GM19043 (cell line): ENCODE data around the gene MYOZ3.
A peak's percentile ranks its signal among the peaks of the same experiment; 100 is the strongest.

ENCODE experiments used
- ATAC-seq: cut with Tn5 transposase; IDR thresholded peaks from one replicate; pipeline ENCODE4 v1.9.1; 2021; ENCODE audit warnings: low read depth; ENCODE audit not compliant: unreplicated experiment

The MYOZ3 gene

DNA sequence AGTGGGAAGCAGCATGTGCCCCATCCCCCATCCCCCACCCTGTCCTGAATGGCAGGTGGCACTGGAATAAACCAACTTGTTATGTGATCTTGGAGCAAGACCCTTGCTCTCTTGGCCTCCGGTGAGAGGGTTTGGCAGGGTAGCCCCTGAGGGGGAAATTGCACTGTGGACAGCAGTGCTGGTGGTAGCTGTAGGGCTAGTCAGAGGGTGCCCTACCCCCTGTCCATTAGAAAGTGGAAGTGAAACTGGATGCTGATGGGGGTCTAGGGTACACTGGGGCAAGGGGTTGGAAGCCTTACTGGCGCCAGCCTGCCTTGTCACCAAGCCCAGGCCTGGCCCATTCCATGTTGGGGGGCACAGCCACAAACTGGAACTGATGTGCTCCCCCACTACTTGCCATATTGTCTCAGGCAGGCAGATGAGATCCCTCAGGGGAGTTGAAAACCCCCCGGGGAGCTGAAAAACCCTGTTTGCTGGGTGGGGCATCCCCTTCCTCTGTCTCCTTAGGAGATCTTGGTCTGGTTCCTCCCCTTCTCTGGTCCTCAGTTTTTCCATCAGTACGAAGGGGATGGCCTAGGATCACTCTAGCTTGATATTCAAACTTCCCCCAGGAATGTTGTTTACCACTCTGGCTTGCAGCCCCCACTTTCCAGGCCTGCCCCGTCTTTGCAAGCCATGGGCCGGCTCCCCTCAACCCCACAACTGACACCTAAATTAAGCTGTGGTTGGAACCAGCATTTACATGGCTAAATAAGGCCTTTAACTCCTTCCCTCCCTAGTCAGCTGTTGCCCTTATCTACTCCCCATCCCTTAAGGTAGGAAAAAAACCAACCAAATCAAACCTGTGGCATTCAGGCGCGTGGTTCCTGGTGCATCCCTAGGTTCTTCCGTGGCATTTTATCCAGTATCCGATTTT lies 35.0 kb upstream of the MYOZ3 start:
- peak; percentile 42 for ATAC-seq

GRCh38 chr5:150626853-150627276 lies 34.2 kb upstream of the MYOZ3 start:
- no peak for ATAC-seq

DNA sequence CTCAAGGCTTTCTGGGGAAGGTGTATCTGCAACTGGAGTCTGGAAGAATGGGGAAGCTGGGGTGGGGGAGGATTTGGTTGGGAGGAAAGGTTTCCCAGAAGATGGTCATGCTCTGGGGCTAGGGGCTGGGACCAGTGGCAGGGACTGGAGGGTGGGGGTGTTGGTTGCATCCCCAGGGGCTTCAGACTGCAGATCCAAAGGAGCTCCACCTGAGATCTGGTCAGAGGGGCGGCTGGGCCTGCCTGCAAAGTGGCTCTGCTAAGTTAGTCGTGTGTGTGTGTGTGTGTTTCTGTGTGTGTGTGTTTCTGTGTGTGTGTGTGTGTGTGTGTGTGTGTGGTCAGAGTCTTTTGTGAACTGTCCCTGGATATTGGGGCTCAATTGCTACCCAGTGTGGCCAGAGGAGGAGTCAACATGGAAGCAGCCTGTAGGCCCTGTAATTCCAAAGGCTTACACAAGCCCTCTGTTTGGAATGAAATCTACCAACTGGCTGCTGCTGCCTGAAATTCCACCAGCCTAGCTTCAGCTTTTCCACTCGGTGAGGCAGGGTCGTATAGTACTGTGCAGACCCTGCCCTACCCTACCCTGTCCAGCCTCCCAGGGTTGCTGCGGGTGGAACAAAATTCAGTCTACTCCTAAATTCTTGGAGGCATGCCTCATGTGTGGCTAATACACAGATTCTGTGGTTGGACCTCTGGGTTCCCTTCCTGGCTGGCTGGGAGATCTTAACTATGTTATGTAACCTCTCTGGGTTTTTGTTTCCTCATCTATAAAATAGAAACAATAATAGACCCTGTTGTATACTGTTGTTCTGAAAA lies 33.1 kb upstream of the MYOZ3 start:
- no peak for ATAC-seq

- ATAC-seq = no peak
These were observed 32.0 kb upstream of the MYOZ3 start for GRCh38 chr5:150628936-150629485.

GRCh38 chr5:150630016-150630415 lies 31.0 kb upstream of the MYOZ3 start:
- no peak for ATAC-seq

DNA sequence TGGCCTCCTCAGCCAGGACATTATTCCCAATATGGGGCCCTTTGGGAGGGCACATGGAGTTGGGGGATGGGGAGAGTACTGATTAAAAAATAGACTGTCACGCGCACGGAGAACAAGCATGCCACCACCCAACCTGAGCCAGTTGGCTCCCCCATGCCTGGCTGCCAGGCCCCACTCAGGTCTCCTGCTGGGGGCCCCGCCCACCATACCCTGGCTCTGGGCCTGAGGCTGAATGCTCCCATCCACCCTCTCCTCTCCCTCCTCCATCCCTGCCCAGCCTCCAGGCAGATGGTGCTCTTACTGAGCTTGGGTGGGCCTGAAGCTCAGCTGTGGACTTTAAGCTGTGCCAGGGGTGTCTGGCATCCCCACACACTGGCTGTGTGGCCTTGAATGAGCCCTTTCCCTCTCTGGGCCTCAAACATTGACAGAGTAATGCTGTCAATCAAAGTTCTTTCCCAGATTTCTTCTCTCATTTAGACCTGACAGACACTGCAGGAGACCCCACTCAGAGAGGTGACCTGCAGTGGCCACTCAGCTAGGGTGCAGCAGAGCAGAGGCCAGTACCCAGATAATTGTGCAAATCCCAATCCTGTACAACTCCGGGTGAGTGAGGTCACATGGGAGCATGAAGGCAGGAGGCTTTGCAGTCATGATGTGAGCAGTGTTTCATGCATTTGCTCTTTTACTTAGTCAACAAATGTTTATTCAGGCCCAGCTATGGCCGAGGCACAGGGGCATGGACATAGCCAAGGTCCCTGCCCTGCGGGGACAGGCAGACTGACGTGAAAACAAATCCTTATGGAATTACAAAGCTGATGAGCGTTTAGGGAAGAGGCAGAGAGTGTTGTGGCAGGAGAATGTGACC lies 30.4 kb upstream of the MYOZ3 start:
- no peak for ATAC-seq

DNA sequence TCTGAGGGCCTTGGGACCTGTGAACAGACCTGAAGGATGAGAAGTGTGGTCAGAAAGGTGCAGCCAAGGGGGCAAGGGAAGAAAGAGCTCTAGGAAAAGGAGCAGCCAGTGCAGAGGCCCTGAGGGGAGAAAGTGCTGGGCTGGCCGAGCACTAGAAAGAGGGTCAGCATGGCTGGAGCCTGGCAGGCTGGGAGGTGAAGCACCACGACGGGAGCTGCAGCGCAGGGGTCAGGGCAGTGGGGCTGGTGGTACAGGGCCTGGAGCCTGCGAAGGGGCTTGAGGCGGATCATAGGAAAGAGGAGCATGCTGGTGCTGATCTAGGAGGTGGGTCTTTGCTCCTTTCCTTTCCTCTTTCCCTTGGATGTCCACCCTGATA lies 29.7 kb upstream of the MYOZ3 start:
- no peak for ATAC-seq

- ATAC-seq = no peak
These were observed 28.5 kb upstream of the MYOZ3 start for GRCh38 chr5:150632305-150633160.

DNA sequence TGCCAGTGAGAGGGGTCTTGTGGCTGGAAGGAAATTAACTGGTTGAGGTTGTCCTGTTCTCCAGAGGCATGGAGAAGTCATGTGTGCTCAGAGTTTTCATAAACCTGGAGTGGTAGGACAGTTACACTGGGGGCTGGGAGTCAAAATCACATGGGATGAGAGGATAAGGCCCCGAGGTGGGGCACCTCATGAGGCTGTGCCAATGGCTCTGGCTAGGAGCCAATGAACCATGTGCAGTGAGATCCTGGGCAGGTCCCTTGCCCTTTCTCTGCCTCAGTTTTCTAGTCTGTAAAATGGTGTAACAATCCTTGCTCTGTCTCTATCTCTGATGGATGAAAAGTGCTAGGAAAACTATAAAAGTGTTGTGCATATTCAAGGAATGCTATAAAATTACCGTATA lies 27.6 kb upstream of the MYOZ3 start:
- ATAC-seq = no peak

DNA sequence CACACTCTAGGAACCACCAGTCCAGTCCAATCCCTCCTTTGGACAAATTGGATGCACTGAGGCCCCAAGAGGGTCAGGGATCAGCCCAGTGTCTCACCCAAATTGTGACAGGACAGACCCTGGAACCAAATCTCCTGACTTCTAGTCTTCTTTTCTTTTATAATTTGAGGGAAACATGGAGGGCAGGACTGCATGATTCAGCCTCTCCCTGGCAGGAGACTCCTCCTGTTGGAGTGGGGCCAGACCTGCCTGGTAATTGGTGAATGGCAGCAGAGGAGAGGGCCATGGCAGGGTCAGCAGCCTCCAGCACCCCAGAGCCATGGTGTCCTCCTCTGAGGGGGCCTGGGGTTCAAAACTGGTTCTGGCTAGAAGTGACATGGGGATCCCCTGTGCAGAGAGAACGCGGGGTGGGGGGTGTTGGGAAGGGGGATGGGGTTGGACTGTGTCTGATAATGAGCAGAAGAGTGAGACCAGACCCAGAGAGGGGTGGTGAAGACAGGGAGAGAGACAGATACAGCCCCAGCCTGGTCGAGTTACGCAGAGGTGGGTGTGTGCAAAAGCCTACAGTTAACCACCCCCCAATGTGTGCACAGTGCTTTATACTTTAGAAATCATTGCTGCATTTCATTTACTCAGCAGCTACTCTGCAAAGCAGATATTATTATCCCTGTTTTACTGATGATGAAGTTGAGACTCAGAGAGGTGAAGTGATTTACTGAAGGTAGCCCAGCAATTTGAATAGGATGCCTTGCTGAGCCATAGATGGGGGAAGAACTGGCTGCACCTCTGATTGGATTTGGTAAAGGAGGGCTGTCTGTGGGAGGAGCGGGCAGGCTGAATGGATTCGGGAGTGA lies 24.4 kb upstream of the MYOZ3 start:
- no peak for ATAC-seq

DNA sequence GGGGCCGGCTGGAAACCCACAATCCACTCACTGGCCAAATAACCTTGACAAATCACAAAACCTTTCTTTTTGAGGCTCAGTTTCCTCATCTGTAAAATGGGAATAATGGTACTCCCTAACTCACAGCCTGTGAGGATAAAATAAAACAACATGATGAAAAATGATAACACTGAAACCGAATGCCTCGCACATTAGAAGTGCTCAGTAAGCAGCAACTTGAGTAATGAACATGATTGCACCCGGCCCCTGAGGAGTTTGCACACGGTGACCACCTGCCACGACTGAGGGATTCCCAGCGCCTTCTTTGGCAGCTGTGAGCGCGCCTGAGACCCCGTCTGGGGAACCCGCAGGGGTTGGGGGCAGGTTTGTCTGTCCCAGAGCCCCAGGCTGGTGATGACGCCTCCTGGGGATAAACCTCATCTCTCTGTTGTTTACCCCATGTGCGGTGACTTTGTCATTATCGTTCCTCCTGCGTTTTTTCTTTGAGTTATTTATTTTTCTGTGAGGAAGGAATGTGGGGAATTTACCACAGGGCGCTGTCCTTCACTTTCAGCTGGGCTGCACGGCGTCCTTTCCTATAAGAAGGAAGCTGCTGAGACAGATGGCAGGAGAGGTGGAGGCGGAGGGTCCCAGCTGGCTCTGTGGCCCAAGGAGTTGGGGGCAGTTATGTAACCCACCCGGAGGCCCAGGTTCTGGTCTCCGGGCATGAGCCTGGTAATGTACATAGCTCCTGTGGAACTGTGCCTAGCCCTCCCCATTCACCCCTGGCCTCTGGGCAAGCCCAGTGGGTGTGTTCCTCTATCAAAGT lies 23.6 kb upstream of the MYOZ3 start:
- no peak for ATAC-seq

DNA sequence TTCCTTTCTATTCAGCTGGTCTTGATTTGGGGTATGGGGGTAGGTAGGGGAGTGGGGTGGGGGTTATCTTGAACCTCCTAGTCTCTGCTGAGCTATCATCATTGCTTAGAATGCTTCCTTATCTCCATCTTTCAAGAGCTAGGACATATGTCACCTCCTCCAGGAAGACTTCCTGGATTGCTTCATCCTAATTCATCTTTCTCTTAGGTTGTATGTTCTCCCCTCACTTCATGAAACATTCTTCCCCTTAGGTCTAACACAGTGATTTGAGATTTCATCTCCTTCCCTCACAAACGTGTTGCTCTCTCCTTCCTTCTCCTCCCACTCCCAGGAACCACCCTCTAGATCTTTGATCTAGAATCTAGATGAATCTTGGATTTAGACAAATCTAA lies 23.0 kb upstream of the MYOZ3 start:
- ATAC-seq = no peak

GRCh38 chr5:150638488-150639376 lies 22.3 kb upstream of the MYOZ3 start:
- ATAC-seq = no peak

GRCh38 chr5:150639377-150639692 lies 21.7 kb upstream of the MYOZ3 start:
- no peak for ATAC-seq

GRCh38 chr5:150639751-150640150 lies 21.3 kb upstream of the MYOZ3 start:
- ATAC-seq = no peak

- ATAC-seq = no peak
These were observed 20.6 kb upstream of the MYOZ3 start, which contains the start of gene SYNPO for GRCh38 chr5:150640311-150641005. SYNPO (plus strand) TSS chr5:150640660; CDS start chr5:150648276, 7,616 bp downstream.
